HepG2 (cell line): ENCODE data around the gene SCUBE2.

Source experiments
- DR1 ChIP-seq: sonication (generic); formaldehyde crosslinking; IDR thresholded peaks from 2 replicates; pipeline ENCODE4 v1.8.0; 2021; ENCODE audit warnings: mild to moderate bottlenecking, missing genetic modification reagents, inconsistent platforms
- HMG20A ChIP-seq: IDR thresholded peaks from 2 replicates; pipeline ENCODE4 v1.6.1; 2016; ENCODE audit warnings: borderline replicate concordance
- MAFF ChIP-seq: IDR thresholded peaks from 2 replicates; pipeline ENCODE4 v1.6.1; 2011; ENCODE audit warnings: low read depth, low read length, improper control_type of control experiment
- NFIC ChIP-seq: IDR thresholded peaks from 2 replicates; pipeline ENCODE4 v1.6.1; 2012; ENCODE audit warnings: mild to moderate bottlenecking, low read length, inconsistent platforms
- NR2C2 ChIP-seq: sonication (generic); formaldehyde crosslinking; IDR thresholded peaks from 2 replicates; pipeline ENCODE4 v1.4.0; 2020; ENCODE audit warnings: missing genetic modification reagents, mild to moderate bottlenecking, moderate library complexity, borderline replicate concordance
- PHF20 ChIP-seq: sonication (generic); formaldehyde crosslinking; IDR thresholded peaks from 2 replicates; pipeline ENCODE4 v1.5.0; 2020; ENCODE audit warnings: mild to moderate bottlenecking, missing genetic modification reagents
- POLR2A ChIP-seq, 2 experiments: IDR thresholded peaks; 2 replicates each; pipeline ENCODE4 v1.6.1; 2011; ENCODE audit warnings: low read depth in 2 of 2, low read length in 2 of 2, mild to moderate bottlenecking in 1 of 2, moderate library complexity in 1 of 2; ENCODE audit not compliant: insufficient read depth in 1 of 2
- TBL1XR1 ChIP-seq: fragments of 150-350 bp; IDR thresholded peaks from 2 replicates; pipeline ENCODE4 v1.6.1; 2014; ENCODE audit warnings: borderline replicate concordance, low read length; ENCODE audit not compliant: partially characterized antibody
- TCF7L2 ChIP-seq: IDR thresholded peaks from 2 replicates; pipeline ENCODE4 v1.6.1; 2011; ENCODE audit warnings: mild to moderate bottlenecking, low read depth, low read length, moderate library complexity
- U2AF1 ChIP-seq: fragments of 200-400 bp; formaldehyde crosslinking; optimal IDR thresholded peaks from 2 replicates; pipeline ENCODE3; 2017; ENCODE audit warnings: mild to moderate bottlenecking, low read depth, low read length
- ZBTB8A ChIP-seq: sonication (generic); formaldehyde crosslinking; IDR thresholded peaks from 2 replicates; pipeline ENCODE4 v1.4.0; 2020; ENCODE audit warnings: mild to moderate bottlenecking, low read depth, missing genetic modification reagents, borderline replicate concordance
- ZNF274 ChIP-seq: sonication (generic); formaldehyde crosslinking; IDR thresholded peaks from 2 replicates; pipeline ENCODE4 v1.5.1; 2020; ENCODE audit warnings: mild to moderate bottlenecking, missing genetic modification reagents
- TF ChIP-seq, protein P1 (sequence below): sonication (generic); formaldehyde crosslinking; IDR thresholded peaks from 2 replicates; pipeline ENCODE4 v1.5.0; 2020; ENCODE audit warnings: mild to moderate bottlenecking, missing genetic modification reagents, moderate library complexity

DNA sequence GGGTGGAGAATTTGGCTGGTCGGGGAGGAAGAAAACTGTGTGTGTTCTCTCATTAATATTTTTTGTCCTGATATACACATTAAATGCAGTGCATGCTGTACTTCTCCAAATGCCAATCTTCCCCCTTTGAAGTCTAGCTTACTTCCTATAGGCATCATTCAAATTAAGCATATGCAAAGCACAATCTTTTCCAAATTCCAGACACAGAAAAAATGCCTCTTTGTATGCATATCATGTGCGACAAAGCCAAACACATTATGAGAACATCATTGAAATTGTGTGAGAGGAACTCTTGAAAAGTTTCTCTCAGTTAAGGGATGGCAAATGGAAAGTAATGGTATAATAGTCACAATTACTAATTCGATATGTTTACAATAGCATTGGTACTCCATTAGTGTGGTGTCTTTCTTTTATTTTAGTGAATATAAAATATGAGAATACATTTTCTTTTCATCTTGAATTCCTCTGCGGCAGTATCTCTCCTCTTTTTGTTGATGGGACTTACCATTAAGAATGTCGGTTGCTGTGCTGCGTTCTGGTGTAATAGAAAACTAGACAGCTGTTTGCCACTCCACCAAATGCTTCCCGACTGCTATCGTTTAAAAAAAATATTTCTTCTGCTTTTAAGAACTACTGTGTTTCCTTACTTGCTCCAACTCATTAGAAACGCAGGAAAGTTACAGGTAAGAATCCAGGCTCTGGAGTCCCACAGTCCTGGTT is 68.3 kb downstream of the SCUBE2 start:
- TF ChIP-seq, protein P1, sequence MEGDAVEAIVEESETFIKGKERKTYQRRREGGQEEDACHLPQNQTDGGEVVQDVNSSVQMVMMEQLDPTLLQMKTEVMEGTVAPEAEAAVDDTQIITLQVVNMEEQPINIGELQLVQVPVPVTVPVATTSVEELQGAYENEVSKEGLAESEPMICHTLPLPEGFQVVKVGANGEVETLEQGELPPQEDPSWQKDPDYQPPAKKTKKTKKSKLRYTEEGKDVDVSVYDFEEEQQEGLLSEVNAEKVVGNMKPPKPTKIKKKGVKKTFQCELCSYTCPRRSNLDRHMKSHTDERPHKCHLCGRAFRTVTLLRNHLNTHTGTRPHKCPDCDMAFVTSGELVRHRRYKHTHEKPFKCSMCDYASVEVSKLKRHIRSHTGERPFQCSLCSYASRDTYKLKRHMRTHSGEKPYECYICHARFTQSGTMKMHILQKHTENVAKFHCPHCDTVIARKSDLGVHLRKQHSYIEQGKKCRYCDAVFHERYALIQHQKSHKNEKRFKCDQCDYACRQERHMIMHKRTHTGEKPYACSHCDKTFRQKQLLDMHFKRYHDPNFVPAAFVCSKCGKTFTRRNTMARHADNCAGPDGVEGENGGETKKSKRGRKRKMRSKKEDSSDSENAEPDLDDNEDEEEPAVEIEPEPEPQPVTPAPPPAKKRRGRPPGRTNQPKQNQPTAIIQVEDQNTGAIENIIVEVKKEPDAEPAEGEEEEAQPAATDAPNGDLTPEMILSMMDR: no peak
- no peak for TF ChIP-seq NR2C2 (CRISPR knock-in tag)
- TF ChIP-seq PHF20 (CRISPR knock-in tag): no peak
- no peak for TF ChIP-seq TBL1XR1
- no peak for TF ChIP-seq MAFF
- TF ChIP-seq U2AF1: no peak
- TF ChIP-seq DR1 (CRISPR knock-in tag): no peak
- no peak for TF ChIP-seq POLR2A (IDR thresholded peaks at IDR 0.05; ENCODE audit: insufficient read depth in 1 of 2, low read depth in 2 of 2, low read length in 2 of 2)
- no peak for TF ChIP-seq NFIC
- TF ChIP-seq TCF7L2: no peak
- TF ChIP-seq HMG20A: no peak
- no peak for TF ChIP-seq ZNF274 (CRISPR knock-in tag)
- TF ChIP-seq ZBTB8A (CRISPR knock-in tag): no peak
